T-helper 1 cell treated with Interleukin-12 subunit alpha and Interleukin-12 subunit beta and Interleukin-4 antibody, amounts not matched to agents 30 ng/mL and 1 ng/mL, for 36 hours (primary cell): ENCODE data around the gene FN3KRP. TPM values are rescaled to one million over a fixed set of nuclear protein-coding genes. Genes with fewer than 3 reads are reported as not detected.

ENCODE experiments used
- intact Hi-C: fragments of 100-400 bp; cut with micrococcal nuclease; formaldehyde crosslinking; loops from one replicate; pipeline ENCODE4 v1.15.1; 2024
- total RNA-seq: library from RNA; stranded (reverse); gene quantifications from 2 replicates; pipeline ENCODE4 v1.2.3, GENCODE V29; 2022

FN3KRP gene
- total RNA-seq, 1 donor from 2014 or later = 37.2 TPM

DNA sequence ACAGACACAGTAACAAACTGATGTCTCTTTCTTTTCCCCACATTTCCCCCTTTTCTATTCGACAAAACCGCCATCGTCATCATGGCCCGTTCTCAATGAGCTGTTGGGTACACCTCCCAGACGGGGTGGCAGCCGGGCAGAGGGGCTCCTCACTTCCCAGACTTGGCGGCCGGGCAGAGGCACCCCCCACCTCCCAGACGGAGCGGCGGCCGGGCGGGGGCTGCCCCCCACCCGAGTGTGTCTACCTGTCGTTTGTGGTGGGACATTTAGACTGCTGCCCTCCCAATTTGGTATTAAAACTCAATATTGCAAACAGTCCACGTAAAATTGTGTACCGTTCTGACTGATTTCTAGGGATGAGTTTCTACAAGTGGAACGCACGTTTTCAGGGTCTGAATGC lies 58.0 kb downstream of the FN3KRP start:
- intact Hi-C loops = loop anchor here (1.0 to 10.0 kb wide), 2 partner anchors 106 to 420 kb away; partner anchors contain the start of gene TEX19

GRCh38 chr17:82775001-82775823 lies 58.7 kb downstream of the FN3KRP start:
- intact Hi-C loops = loop anchor here (10.0 kb wide), 1 partner anchor 420 kb away; the partner anchor contains the start of gene TEX19

- intact Hi-C loops = loop anchor here (10.0 kb wide), 1 partner anchor 422 kb away; the partner anchor contains the start of gene TEX19
Measured at GRCh38 chr17:82776454-82776853, 59.9 kb downstream of the FN3KRP start.

Other genes starting within 250 kb of the FN3KRP start
- gene FOXK2, start 197.0 kb upstream of the FN3KRP start, total RNA-seq = 70.6 and 73.0 TPM in 2 replicates
- gene WDR45B, start 68.3 kb upstream of the FN3KRP start, total RNA-seq = 37.0 and 43.7 TPM in 2 replicates
- 1.8 and 2.0 TPM in 2 replicates for gene RAB40B, start 18.0 kb upstream of the FN3KRP start, total RNA-seq
- gene FN3K, start 18.9 kb downstream of the FN3KRP start, total RNA-seq = 4.1 and 4.7 TPM in 2 replicates
- gene TBCD, start 35.4 kb downstream of the FN3KRP start, total RNA-seq = 210 and 216 TPM in 2 replicates
- not detected in 2 replicates for gene ZNF750, start 123.3 kb downstream of the FN3KRP start, total RNA-seq